ENCODE data around the gene ABLIM1. TPM values are rescaled to one million over a fixed set of nuclear protein-coding genes. Genes with fewer than 3 reads are reported as not detected.

The ABLIM1 gene
- total RNA-seq, 1 experiment from 2014 or later: 62.1 TPM

GRCh38 chr10:114545819-114546218, 112.3 kb downstream of the ABLIM1 start (continued):
- no peak for TF ChIP-seq STAT6 (CRISPR knock-in tag; conservative IDR thresholded peaks at IDR 0.05; ENCODE audit: low read depth)
- TF ChIP-seq, protein P1, sequence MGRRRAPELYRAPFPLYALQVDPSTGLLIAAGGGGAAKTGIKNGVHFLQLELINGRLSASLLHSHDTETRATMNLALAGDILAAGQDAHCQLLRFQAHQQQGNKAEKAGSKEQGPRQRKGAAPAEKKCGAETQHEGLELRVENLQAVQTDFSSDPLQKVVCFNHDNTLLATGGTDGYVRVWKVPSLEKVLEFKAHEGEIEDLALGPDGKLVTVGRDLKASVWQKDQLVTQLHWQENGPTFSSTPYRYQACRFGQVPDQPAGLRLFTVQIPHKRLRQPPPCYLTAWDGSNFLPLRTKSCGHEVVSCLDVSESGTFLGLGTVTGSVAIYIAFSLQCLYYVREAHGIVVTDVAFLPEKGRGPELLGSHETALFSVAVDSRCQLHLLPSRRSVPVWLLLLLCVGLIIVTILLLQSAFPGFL (CRISPR knock-in tag; IDR thresholded peaks at IDR 0.05; ENCODE audit: borderline replicate concordance): no peak
- TF ChIP-seq TEAD4 (CRISPR knock-in tag; IDR thresholded peaks at IDR 0.05): no peak
- TF ChIP-seq, protein P2, sequence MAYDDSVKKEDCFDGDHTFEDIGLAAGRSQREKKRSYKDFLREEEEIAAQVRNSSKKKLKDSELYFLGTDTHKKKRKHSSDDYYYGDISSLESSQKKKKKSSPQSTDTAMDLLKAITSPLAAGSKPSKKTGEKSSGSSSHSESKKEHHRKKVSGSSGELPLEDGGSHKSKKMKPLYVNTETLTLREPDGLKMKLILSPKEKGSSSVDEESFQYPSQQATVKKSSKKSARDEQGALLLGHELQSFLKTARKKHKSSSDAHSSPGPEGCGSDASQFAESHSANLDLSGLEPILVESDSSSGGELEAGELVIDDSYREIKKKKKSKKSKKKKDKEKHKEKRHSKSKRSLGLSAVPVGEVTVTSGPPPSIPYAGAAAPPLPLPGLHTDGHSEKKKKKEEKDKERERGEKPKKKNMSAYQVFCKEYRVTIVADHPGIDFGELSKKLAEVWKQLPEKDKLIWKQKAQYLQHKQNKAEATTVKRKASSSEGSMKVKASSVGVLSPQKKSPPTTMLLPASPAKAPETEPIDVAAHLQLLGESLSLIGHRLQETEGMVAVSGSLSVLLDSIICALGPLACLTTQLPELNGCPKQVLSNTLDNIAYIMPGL (CRISPR knock-in tag; IDR thresholded peaks at IDR 0.05): no peak
- TF ChIP-seq, protein P3, sequence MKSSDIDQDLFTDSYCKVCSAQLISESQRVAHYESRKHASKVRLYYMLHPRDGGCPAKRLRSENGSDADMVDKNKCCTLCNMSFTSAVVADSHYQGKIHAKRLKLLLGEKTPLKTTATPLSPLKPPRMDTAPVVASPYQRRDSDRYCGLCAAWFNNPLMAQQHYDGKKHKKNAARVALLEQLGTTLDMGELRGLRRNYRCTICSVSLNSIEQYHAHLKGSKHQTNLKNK (CRISPR knock-in tag; IDR thresholded peaks at IDR 0.05): no peak

DNA sequence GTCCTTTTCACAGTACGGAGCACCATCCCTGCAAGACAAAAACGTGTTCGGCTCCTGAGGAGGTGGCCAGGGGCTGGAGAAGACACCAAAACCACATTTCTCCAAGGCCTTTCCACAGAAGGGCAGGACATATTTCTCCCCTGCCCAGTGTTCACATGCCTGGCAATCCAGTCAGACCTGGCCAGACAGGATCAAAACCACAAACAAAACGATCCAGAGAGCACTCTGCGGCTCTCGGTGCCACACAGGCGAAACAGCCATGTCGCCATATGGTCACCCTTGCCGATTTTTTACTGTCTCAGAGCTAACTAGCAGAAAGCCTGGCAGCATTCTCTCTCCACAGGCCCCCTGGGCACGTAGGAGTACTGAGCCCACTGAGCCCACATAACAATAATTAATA, 113.0 kb downstream of the ABLIM1 start:
- ATAC-seq (no peak), DNase-seq (ENCODE audit: low spot score) (no peak)
- Mint-ChIP-seq H3K27me3 (ENCODE audit: low read depth) (peaks cover 11% of the 10 kb centered on the region), H3K4me1 (peaks cover 3% of the 10 kb centered on the region; the same call in 1 of the 2 replicates), H3K4me3 (no peak overlapping the region), H3K27ac (no peak overlapping the region), H3K9me3 (no peaks in the 10 kb centered on the region), H3K36me3 (no peaks in the 10 kb centered on the region)
- TF ChIP-seq ZNF121 (CRISPR knock-in tag; IDR thresholded peaks at IDR 0.05) (no peak), CREB1 (CRISPR knock-in tag; IDR thresholded peaks at IDR 0.05) (no peak), FOXK1 (CRISPR knock-in tag; IDR thresholded peaks at IDR 0.05) (no peak), PRRX2 (CRISPR knock-in tag; IDR thresholded peaks at IDR 0.05) (no peak), MXD4 (CRISPR knock-in tag; IDR thresholded peaks at IDR 0.05; ENCODE audit: borderline replicate concordance) (no peak), HMGA2 (CRISPR knock-in tag; IDR thresholded peaks at IDR 0.05) (no peak), RELA (CRISPR knock-in tag; IDR thresholded peaks at IDR 0.05; ENCODE audit: borderline replicate concordance) (no peak)
- TF ChIP-seq, protein P4, sequence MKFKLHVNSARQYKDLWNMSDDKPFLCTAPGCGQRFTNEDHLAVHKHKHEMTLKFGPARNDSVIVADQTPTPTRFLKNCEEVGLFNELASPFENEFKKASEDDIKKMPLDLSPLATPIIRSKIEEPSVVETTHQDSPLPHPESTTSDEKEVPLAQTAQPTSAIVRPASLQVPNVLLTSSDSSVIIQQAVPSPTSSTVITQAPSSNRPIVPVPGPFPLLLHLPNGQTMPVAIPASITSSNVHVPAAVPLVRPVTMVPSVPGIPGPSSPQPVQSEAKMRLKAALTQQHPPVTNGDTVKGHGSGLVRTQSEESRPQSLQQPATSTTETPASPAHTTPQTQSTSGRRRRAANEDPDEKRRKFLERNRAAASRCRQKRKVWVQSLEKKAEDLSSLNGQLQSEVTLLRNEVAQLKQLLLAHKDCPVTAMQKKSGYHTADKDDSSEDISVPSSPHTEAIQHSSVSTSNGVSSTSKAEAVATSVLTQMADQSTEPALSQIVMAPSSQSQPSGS (CRISPR knock-in tag; IDR thresholded peaks at IDR 0.05; ENCODE audit: borderline replicate concordance, low read depth): no peak
- TF ChIP-seq, protein P5, sequence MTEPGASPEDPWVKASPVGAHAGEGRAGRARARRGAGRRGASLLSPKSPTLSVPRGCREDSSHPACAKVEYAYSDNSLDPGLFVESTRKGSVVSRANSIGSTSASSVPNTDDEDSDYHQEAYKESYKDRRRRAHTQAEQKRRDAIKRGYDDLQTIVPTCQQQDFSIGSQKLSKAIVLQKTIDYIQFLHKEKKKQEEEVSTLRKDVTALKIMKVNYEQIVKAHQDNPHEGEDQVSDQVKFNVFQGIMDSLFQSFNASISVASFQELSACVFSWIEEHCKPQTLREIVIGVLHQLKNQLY (CRISPR knock-in tag; IDR thresholded peaks at IDR 0.05): no peak
- TF ChIP-seq, protein P6, sequence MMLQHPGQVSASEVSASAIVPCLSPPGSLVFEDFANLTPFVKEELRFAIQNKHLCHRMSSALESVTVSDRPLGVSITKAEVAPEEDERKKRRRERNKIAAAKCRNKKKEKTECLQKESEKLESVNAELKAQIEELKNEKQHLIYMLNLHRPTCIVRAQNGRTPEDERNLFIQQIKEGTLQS (CRISPR knock-in tag; conservative IDR thresholded peaks at IDR 0.05): no peak
- POLR2A ChIA-PET: no interaction called here
- CTCF ChIA-PET: interaction anchor here (0.6 to 6.7 kb wide), 6 partner anchors 73 to 241 kb away, joined by 3 to 73 read pairs (median 3); no protein-coding TSS in a partner anchor
